DMS153 treated with DMSO at 0.1 percent for 48 hours (cell line): ENCODE data around the gene PTMS.

Source experiments
- DNase-seq: peaks from one replicate; lab custom pipeline; 2025; ENCODE audit not compliant: unreplicated experiment; lab: John Stamatoyannopoulos, UW

PTMS gene

GRCh38 chr12:6752167-6752920 lies 13.8 kb upstream of the PTMS start:
- no peak for DNase-seq

- DNase-seq = peak; percentile 91
Observed at GRCh38 chr12:6752921-6753771, 13.0 kb upstream of the PTMS start, which contains the start of gene MLF2. MLF2 (minus strand) TSS chr12:6753141; CDS start chr12:6752334, 807 bp downstream.

GRCh38 chr12:6753772-6754356 lies 12.3 kb upstream of the PTMS start:
- no peak for DNase-seq

GRCh38 chr12:6754411-6754810 lies 11.8 kb upstream of the PTMS start:
- DNase-seq = no peak

GRCh38 chr12:6757028-6757690 lies 9.0 kb upstream of the PTMS start:
- no peak for DNase-seq

GRCh38 chr12:6758506-6759095 lies 7.6 kb upstream of the PTMS start:
- DNase-seq = no peak

- no peak for DNase-seq
Observed at GRCh38 chr12:6759741-6760140, 6.4 kb upstream of the PTMS start.

GRCh38 chr12:6763380-6763779 lies 2.8 kb upstream of the PTMS start:
- DNase-seq = no peak

GRCh38 chr12:6764011-6764828 lies 1.9 kb upstream of the PTMS start:
- peak; percentile 98 for DNase-seq

GRCh38 chr12:6765048-6765633 lies 1.0 kb upstream of the PTMS start:
- DNase-seq = peak; percentile 49

- DNase-seq = peak; percentile 46
Observed at GRCh38 chr12:6766651-6767349, 637 bp downstream of the PTMS start.

GRCh38 chr12:6767353-6768319 lies 1.5 kb downstream of the PTMS start:
- DNase-seq = no peak

- no peak for DNase-seq
Observed at GRCh38 chr12:6768437-6768914, 2.3 kb downstream of the PTMS start.

- peak; percentile 45 for DNase-seq
Observed at GRCh38 chr12:6768990-6769389, 2.8 kb downstream of the PTMS start.

GRCh38 chr12:6769666-6770065 lies 3.5 kb downstream of the PTMS start:
- DNase-seq = no peak

- no peak for DNase-seq
Observed at GRCh38 chr12:6770094-6770493, 3.9 kb downstream of the PTMS start.

- DNase-seq = no peak
Observed at GRCh38 chr12:6770600-6770999, 4.4 kb downstream of the PTMS start.

- no peak for DNase-seq
Observed at GRCh38 chr12:6771091-6771495, 4.9 kb downstream of the PTMS start.
